ENCODE results near the gene MTM1. TPM values are rescaled to one million over a fixed set of nuclear protein-coding genes. Genes with fewer than 3 reads are reported as not detected.

MTM1 gene
- total and polyA plus RNA-seq, 4 experiments from 2014 or later: 27.3 to 38.5 (median 35.1) TPM

- Histone ChIP-seq H3K27me3 (ENCODE audit: insufficient read depth, low read length) (no peaks in the 10 kb centered on the region), H3K4me1 (ENCODE audit: insufficient read depth, low read length) (no peaks in the 10 kb centered on the region), H3K9me3 (ENCODE audit: control insufficient read depth in 1 of 2, low read length in 2 of 2) (no peaks in the 10 kb centered on the region), H3K4me3 (ENCODE audit: low read length in 2 of 2) (no peak overlapping the region), H3K27ac (ENCODE audit: low read depth, low read length) (no peak overlapping the region), H3K36me3 (ENCODE audit: insufficient read depth, low read length) (peaks cover 28% of the 10 kb centered on the region)
- H3K36me3 Mint-ChIP-seq: peaks cover 13 to 67% of the 10 kb centered on the region in 2 donors
- H3K27me3 Mint-ChIP-seq: no peaks in the 10 kb centered on the region
- intact Hi-C loops (cut with micrococcal nuclease): no loop called here
- no peaks in the 10 kb centered on the region for H3K9me3 Mint-ChIP-seq
- H3K27ac Mint-ChIP-seq: peak overlapping the region in 4 of 7 donors; percentile 3 to 60 (median 49)
- ChIA-PET CTCF (ENCODE audit: partially characterized antibody) (interaction anchor here (1.8 kb wide), 1 partner anchor 68 kb away, joined by 5 read pairs; no protein-coding TSS in a partner anchor), POLR2A (ENCODE audit: partially characterized antibody) (no interaction called here)
- no peak for DNase-seq
- peaks cover 0 to 6% (median 4%) of the 10 kb centered on the region in 4 donors for H3K4me1 Mint-ChIP-seq
- H3K4me3 Mint-ChIP-seq: no peak overlapping the region
These were observed 80.9 kb downstream of the MTM1 start for GRCh38 chrX:150649096-150649870.

GRCh38 chrX:150651906-150652305 lies 83.5 kb downstream of the MTM1 start:
- Mint-ChIP-seq H3K9me3 (no peaks in the 10 kb centered on the region), H3K4me1 (peaks cover 0 to 6% (median 4%) of the 10 kb centered on the region in 4 donors), H3K4me3 (no peak overlapping the region), H3K36me3 (peaks cover 17 to 61% of the 10 kb centered on the region in 2 donors), H3K27me3 (no peaks in the 10 kb centered on the region), H3K27ac (peak overlapping the region in 4 of 7 donors; percentile 2 to 84 (median 29))
- no peak overlapping the region for H3K27ac ChIP-seq (ENCODE audit: low read depth, low read length)
- intact Hi-C loops (cut with micrococcal nuclease): no loop called here
- H3K4me3 ChIP-seq (ENCODE audit: low read length in 2 of 2): no peak overlapping the region
- ChIA-PET POLR2A (ENCODE audit: partially characterized antibody) (no interaction called here), CTCF (ENCODE audit: partially characterized antibody) (no interaction called here)
- H3K36me3 ChIP-seq (ENCODE audit: insufficient read depth, low read length): peaks cover 10% of the 10 kb centered on the region
- no peaks in the 10 kb centered on the region for H3K9me3 ChIP-seq (ENCODE audit: control insufficient read depth in 1 of 2, low read length in 2 of 2)
- no peaks in the 10 kb centered on the region for H3K27me3 ChIP-seq (ENCODE audit: insufficient read depth, low read length)
- no peaks in the 10 kb centered on the region for H3K4me1 ChIP-seq (ENCODE audit: insufficient read depth, low read length)
- DNase-seq: no peak

GRCh38 chrX:150655788-150656187 lies 87.4 kb downstream of the MTM1 start:
- Histone ChIP-seq H3K9me3 (ENCODE audit: control insufficient read depth in 1 of 2, low read length in 2 of 2) (no peaks in the 10 kb centered on the region), H3K27me3 (ENCODE audit: insufficient read depth, low read length) (no peaks in the 10 kb centered on the region), H3K4me3 (ENCODE audit: low read length in 2 of 2) (no peak overlapping the region), H3K36me3 (ENCODE audit: insufficient read depth, low read length) (peaks cover 12% of the 10 kb centered on the region), H3K4me1 (ENCODE audit: insufficient read depth, low read length) (no peaks in the 10 kb centered on the region), H3K27ac (ENCODE audit: low read depth, low read length) (no peak overlapping the region)
- intact Hi-C loops (cut with micrococcal nuclease): no loop called here
- CTCF ChIA-PET (ENCODE audit: partially characterized antibody): no interaction called here
- H3K9me3 Mint-ChIP-seq: no peaks in the 10 kb centered on the region
- peaks cover 17 to 52% of the 10 kb centered on the region in 2 donors for H3K36me3 Mint-ChIP-seq
- H3K4me3 Mint-ChIP-seq: no peak overlapping the region
- no peaks in the 10 kb centered on the region for H3K27me3 Mint-ChIP-seq
- H3K4me1 Mint-ChIP-seq: peaks cover 0 to 5% (median 2%) of the 10 kb centered on the region in 4 donors
- POLR2A ChIA-PET (ENCODE audit: partially characterized antibody): no interaction called here
- no peak for DNase-seq
- no peak overlapping the region for H3K27ac Mint-ChIP-seq

GRCh38 chrX:150663073-150663472 lies 94.7 kb downstream of the MTM1 start:
- intact Hi-C loops (cut with micrococcal nuclease): no loop called here
- Mint-ChIP-seq H3K9me3 (no peaks in the 10 kb centered on the region), H3K36me3 (peaks cover 27 to 44% of the 10 kb centered on the region in 2 donors), H3K27ac (no peak overlapping the region), H3K4me1 (peaks cover 0 to 2% (median under 1%) of the 10 kb centered on the region in 4 donors), H3K4me3 (no peak overlapping the region), H3K27me3 (no peaks in the 10 kb centered on the region)
- no peak for DNase-seq
- H3K27ac ChIP-seq (ENCODE audit: low read depth, low read length): no peak overlapping the region
- POLR2A ChIA-PET (ENCODE audit: partially characterized antibody): interaction anchor here (0.9 kb wide), 1 partner anchor 53 kb away, joined by 3 read pairs; no protein-coding TSS in a partner anchor
- peaks cover 17% of the 10 kb centered on the region for H3K36me3 ChIP-seq (ENCODE audit: insufficient read depth, low read length)
- H3K27me3 ChIP-seq (ENCODE audit: insufficient read depth, low read length): no peaks in the 10 kb centered on the region
- H3K4me3 ChIP-seq (ENCODE audit: low read length in 2 of 2): no peak overlapping the region
- H3K4me1 ChIP-seq (ENCODE audit: insufficient read depth, low read length): no peaks in the 10 kb centered on the region
- CTCF ChIA-PET (ENCODE audit: partially characterized antibody): no interaction called here
- no peaks in the 10 kb centered on the region for H3K9me3 ChIP-seq (ENCODE audit: control insufficient read depth in 1 of 2, low read length in 2 of 2)

- Histone ChIP-seq H3K9me3 (ENCODE audit: control insufficient read depth in 1 of 2, low read length in 2 of 2) (no peaks in the 10 kb centered on the region), H3K27me3 (ENCODE audit: insufficient read depth, low read length) (no peaks in the 10 kb centered on the region), H3K4me1 (ENCODE audit: insufficient read depth, low read length) (no peaks in the 10 kb centered on the region), H3K27ac (ENCODE audit: low read depth, low read length) (no peak overlapping the region), H3K36me3 (ENCODE audit: insufficient read depth, low read length) (peaks cover 16% of the 10 kb centered on the region), H3K4me3 (ENCODE audit: low read length in 2 of 2) (no peak overlapping the region)
- intact Hi-C loops (cut with micrococcal nuclease): no loop called here
- no peak for DNase-seq
- peaks cover 0 to 3% (median 2%) of the 10 kb centered on the region in 4 donors for H3K4me1 Mint-ChIP-seq
- no peak overlapping the region for H3K27ac Mint-ChIP-seq
- peaks cover 27 to 46% of the 10 kb centered on the region in 2 donors for H3K36me3 Mint-ChIP-seq
- ChIA-PET POLR2A (ENCODE audit: partially characterized antibody) (interaction anchor here (0.6 to 0.9 kb wide), 2 partner anchors 47 to 51 kb away, joined by 3 to 4 read pairs; no protein-coding TSS in a partner anchor), CTCF (ENCODE audit: partially characterized antibody) (no interaction called here)
- H3K4me3 Mint-ChIP-seq: no peak overlapping the region
- no peaks in the 10 kb centered on the region for H3K9me3 Mint-ChIP-seq
- no peaks in the 10 kb centered on the region for H3K27me3 Mint-ChIP-seq
These were observed 95.9 kb downstream of the MTM1 start for GRCh38 chrX:150664290-150664689.

- POLR2A ChIA-PET (ENCODE audit: partially characterized antibody): no interaction called here
- CTCF ChIA-PET (ENCODE audit: partially characterized antibody): interaction anchor here (1.1 to 1.3 kb wide), 2 partner anchors 42 to 44 kb away, joined by 3 to 5 read pairs; no protein-coding TSS in a partner anchor
- no peaks in the 10 kb centered on the region for H3K36me3 ChIP-seq (ENCODE audit: insufficient read depth, low read length)
These were observed 107.8 kb downstream of the MTM1 start for GRCh38 chrX:150676221-150676620.

GRCh38 chrX:150680974-150681373 lies 112.6 kb downstream of the MTM1 start:
- Histone ChIP-seq H3K27me3 (ENCODE audit: insufficient read depth, low read length) (no peaks in the 10 kb centered on the region), H3K9me3 (ENCODE audit: control insufficient read depth in 1 of 2, low read length in 2 of 2) (no peaks in the 10 kb centered on the region), H3K36me3 (ENCODE audit: insufficient read depth, low read length) (no peaks in the 10 kb centered on the region), H3K4me1 (ENCODE audit: insufficient read depth, low read length) (peaks cover 9% of the 10 kb centered on the region), H3K4me3 (ENCODE audit: low read length in 2 of 2) (no peak overlapping the region), H3K27ac (ENCODE audit: low read depth, low read length) (no peak overlapping the region)
- POLR2A ChIA-PET (ENCODE audit: partially characterized antibody): no interaction called here
- Mint-ChIP-seq H3K36me3 (no peaks in the 10 kb centered on the region), H3K4me1 (peaks cover 4 to 6% (median 5%) of the 10 kb centered on the region in 4 donors), H3K27me3 (no peaks in the 10 kb centered on the region), H3K9me3 (peaks cover 0 to 2% (median 0%) of the 10 kb centered on the region in 8 donors), H3K27ac (no peak overlapping the region), H3K4me3 (no peak overlapping the region)
- intact Hi-C loops (cut with micrococcal nuclease): no loop called here
- DNase-seq: no peak
- CTCF ChIA-PET (ENCODE audit: partially characterized antibody): interaction anchor here (1.2 to 6.2 kb wide), 3 partner anchors 15 to 38 kb away, joined by 3 to 128 read pairs (median 4); no protein-coding TSS in a partner anchor

More at GRCh38 chrX:150676221-150676620, 107.8 kb downstream of the MTM1 start:
- H3K27me3 Mint-ChIP-seq: no peaks in the 10 kb centered on the region
- H3K27ac ChIP-seq (ENCODE audit: low read depth, low read length): no peak overlapping the region
- no peaks in the 10 kb centered on the region for H3K27me3 ChIP-seq (ENCODE audit: insufficient read depth, low read length)
- H3K9me3 Mint-ChIP-seq: peaks cover 0 to 2% (median 0%) of the 10 kb centered on the region in 8 donors
- no peaks in the 10 kb centered on the region for H3K9me3 ChIP-seq (ENCODE audit: control insufficient read depth in 1 of 2, low read length in 2 of 2)
- peaks cover 0 to 8% of the 10 kb centered on the region in 2 donors for H3K36me3 Mint-ChIP-seq
- H3K4me3 Mint-ChIP-seq: no peak overlapping the region
- H3K4me3 ChIP-seq (ENCODE audit: low read length in 2 of 2): no peak overlapping the region
- intact Hi-C loops (cut with micrococcal nuclease): no loop called here
- H3K27ac Mint-ChIP-seq: no peak overlapping the region
- H3K4me1 ChIP-seq (ENCODE audit: insufficient read depth, low read length): no peaks in the 10 kb centered on the region
- DNase-seq: no peak
- no peaks in the 10 kb centered on the region for H3K4me1 Mint-ChIP-seq
